Fibroblast of lung (primary cell): ENCODE measurements around the gene FBLL1. TPM values are rescaled to one million over a fixed set of nuclear protein-coding genes. Genes with fewer than 3 reads are reported as not detected.

ENCODE experiments used
- DNase-seq, 2 donors: peaks; one replicate each; pipeline versions ENCODE4 v3.0.0 to v3.0.0-alpha.2; 2010; ENCODE audit warnings: low read depth in 2 of 2
- H2AFZ ChIP-seq: 2 replicates; pipeline ENCODE4 v1.5.1; 2012; ENCODE audit warnings: low read length, control low read depth, inconsistent platforms
- H3K27ac ChIP-seq: 2 replicates; pipeline ENCODE4 v1.5.1; 2011; ENCODE audit warnings: low read length, control low read depth; ENCODE audit not compliant: insufficient read depth
- H3K27me3 ChIP-seq: 2 replicates; pipeline ENCODE4 v1.5.1; 2011; ENCODE audit warnings: mild to moderate bottlenecking, low read length; ENCODE audit not compliant: control insufficient read depth, insufficient read depth
- H3K36me3 ChIP-seq: 2 replicates; pipeline ENCODE4 v1.5.1; 2011; ENCODE audit warnings: low read length; ENCODE audit not compliant: control insufficient read depth, insufficient read depth
- H3K4me1 ChIP-seq: 2 replicates; pipeline ENCODE4 v1.5.1; 2011; ENCODE audit warnings: low read length; ENCODE audit not compliant: control insufficient read depth, insufficient read depth; ENCODE audit errors: extremely low read depth
- H3K4me2 ChIP-seq: 2 replicates; pipeline ENCODE4 v1.5.1; 2011; ENCODE audit warnings: low read length, control low read depth; ENCODE audit not compliant: insufficient read depth; ENCODE audit errors: extremely low read depth
- H3K4me3 ChIP-seq, 4 experiments: fragments of 200-600 bp in 1 of 4; sonication (generic) in 1 of 4; replicated peaks in 1 of 4; 2 replicates each; pipeline ENCODE4 v1.5.1; 2011 to 2016; ENCODE audit warnings: low read length in 4 of 4, low read depth in 3 of 4, mild to moderate bottlenecking in 3 of 4, control low read depth in 2 of 4, inconsistent platforms in 1 of 4, mixed read lengths in 1 of 4; ENCODE audit not compliant: insufficient read depth in 1 of 4; ENCODE audit errors: control extremely low read depth in 1 of 4
- H3K79me2 ChIP-seq: 2 replicates; pipeline ENCODE4 v1.5.1; 2012; ENCODE audit warnings: mild to moderate bottlenecking, low read length, inconsistent platforms; ENCODE audit not compliant: control insufficient read depth, insufficient read depth
- H3K9ac ChIP-seq: 2 replicates; pipeline ENCODE4 v1.5.1; 2011; ENCODE audit warnings: mild to moderate bottlenecking, low read length, control low read depth; ENCODE audit not compliant: insufficient read depth
- H3K9me3 ChIP-seq: 2 replicates; pipeline ENCODE4 v1.5.1; 2012; ENCODE audit warnings: low read depth, low read length; ENCODE audit not compliant: control insufficient read depth, insufficient read depth
- H4K20me1 ChIP-seq: 2 replicates; pipeline ENCODE4 v1.5.1; 2011; ENCODE audit warnings: low read length; ENCODE audit not compliant: control insufficient read depth, insufficient read depth; ENCODE audit errors: extremely low read depth
- CTCF ChIP-seq, 2 donors: IDR thresholded peaks in 1 of 2; conservative IDR thresholded peaks in 1 of 2; 1 replicate in 1 of 2; 2 replicates in 1 of 2; pipeline ENCODE4 v1.5.1; 2011 to 2012; ENCODE audit warnings: low read length in 2 of 2, control low read depth in 1 of 2, inconsistent platforms in 1 of 2, low read depth in 1 of 2, mild to moderate bottlenecking in 1 of 2
- EZH2 ChIP-seq: IDR thresholded peaks from 2 replicates; pipeline ENCODE4 v1.5.1; 2012; ENCODE audit warnings: low read length, control low read depth, mild to moderate bottlenecking; ENCODE audit errors: missing control alignments
- polyA plus RNA-seq, 2 donors: library from polyadenylated mRNA; depleted of rRNA in 1 of 2; stranded (reverse) in 1 of 2; unstranded in 1 of 2; fragments of >200 nt; gene quantifications; 2 replicates each; pipeline ENCODE4 v1.2.1, GENCODE V29; 2011 to 2012; ENCODE audit warnings: missing spikeins in 1 of 2
- total RNA-seq: library from RNA; depleted of rRNA; stranded (reverse); fragments of >200 nt; gene quantifications from 2 replicates; pipeline ENCODE4 v1.2.1, GENCODE V29; 2014

Gene FBLL1
- total and polyA plus RNA-seq, 2 donors (not counting 1 experiment from before 2014, with no cell fraction given): 0.16 to 0.66 TPM

DNA sequence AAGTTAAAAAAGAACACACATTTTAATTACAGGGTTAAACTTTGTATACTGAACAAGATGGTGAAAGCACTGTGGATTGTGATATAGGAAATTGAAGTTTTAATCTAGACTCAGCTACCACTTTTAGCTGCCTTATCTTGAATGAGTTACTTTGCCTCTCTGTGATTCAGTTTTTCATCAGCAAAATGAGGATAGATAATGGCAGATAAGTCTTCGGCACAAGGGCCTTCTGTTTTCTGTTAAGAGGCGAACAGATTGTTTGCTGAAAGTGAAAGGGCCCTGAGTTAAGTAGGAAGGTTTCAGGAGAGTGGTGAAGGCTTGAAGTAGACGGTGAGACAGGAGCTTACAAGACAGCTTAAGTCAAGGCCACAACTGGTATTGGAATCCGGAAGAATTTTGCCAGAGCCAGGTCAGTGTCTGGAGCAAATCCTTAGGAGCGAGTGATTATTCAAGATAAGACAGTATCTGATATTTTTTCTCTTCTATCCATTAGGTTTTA, 35.0 kb upstream of the FBLL1 start:
- Histone ChIP-seq H3K36me3 (peaks cover 16% of the 10 kb centered on the region), H3K4me1 (no peaks in the 10 kb centered on the region), H3K79me2 (peaks cover 6% of the 10 kb centered on the region), H3K9me3 (no peaks in the 10 kb centered on the region), H3K27me3 (no peaks in the 10 kb centered on the region), H3K27ac (no peak overlapping the region), H2AFZ (no peak overlapping the region), H4K20me1 (no peaks in the 10 kb centered on the region), H3K4me2 (no peak overlapping the region), H3K9ac (no peak overlapping the region), H3K4me3 (no peak overlapping the region)
- DNase-seq: no peak
- TF ChIP-seq EZH2 (no peak), CTCF (conservative IDR thresholded peaks at IDR 0.05 in 1 of 2, IDR thresholded peaks at IDR 0.05 in 1 of 2; ENCODE audit: low read depth in 1 of 2, low read length in 2 of 2) (no peak)

DNA sequence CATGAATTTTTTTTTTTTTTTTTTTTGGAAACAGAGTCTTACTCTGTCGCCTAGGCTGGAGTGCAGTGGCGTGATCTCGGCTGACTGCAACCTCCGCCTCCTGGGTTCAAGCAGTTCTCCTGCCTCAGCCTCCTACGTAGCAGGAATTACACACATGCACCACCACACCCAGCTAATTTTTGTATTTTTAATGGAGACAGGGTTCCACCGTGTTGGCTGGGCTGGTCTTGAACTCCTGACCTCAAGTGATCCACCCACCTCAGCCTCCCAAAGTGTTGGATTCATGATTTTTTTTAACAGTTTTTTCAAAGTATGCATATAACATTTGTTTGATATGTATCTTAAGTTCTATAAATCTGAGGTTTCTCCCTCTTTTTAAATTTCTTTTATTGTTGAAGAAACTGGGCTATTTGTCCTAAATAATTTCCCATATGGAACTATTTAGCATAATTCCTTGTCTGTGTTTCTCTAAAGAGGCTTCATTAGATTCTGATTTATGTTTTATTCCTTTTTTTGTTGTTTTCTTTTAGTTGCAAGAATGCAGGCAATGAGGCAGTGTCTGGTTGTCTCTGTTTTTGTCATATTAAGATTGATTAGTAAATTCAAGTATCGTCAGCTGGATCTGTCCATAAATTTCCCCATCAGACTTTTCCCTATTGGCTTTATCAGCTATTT, 26.4 kb upstream of the FBLL1 start:
- H3K27ac ChIP-seq: no peak overlapping the region
- H3K4me2 ChIP-seq: no peak overlapping the region
- no peak overlapping the region for H2AFZ ChIP-seq
- H3K79me2 ChIP-seq: no peaks in the 10 kb centered on the region
- no peaks in the 10 kb centered on the region for H4K20me1 ChIP-seq
- no peaks in the 10 kb centered on the region for H3K36me3 ChIP-seq
- H3K4me3 ChIP-seq: no peak overlapping the region
- DNase-seq: no peak
- no peaks in the 10 kb centered on the region for H3K9me3 ChIP-seq
- H3K4me1 ChIP-seq: no peaks in the 10 kb centered on the region
- H3K9ac ChIP-seq: no peak overlapping the region
- TF ChIP-seq CTCF (conservative IDR thresholded peaks at IDR 0.05 in 1 of 2, IDR thresholded peaks at IDR 0.05 in 1 of 2; ENCODE audit: low read depth in 1 of 2, low read length in 2 of 2) (no peak), EZH2 (no peak)
- H3K27me3 ChIP-seq: no peaks in the 10 kb centered on the region

- Histone ChIP-seq H4K20me1 (no peaks in the 10 kb centered on the region), H2AFZ (no peak overlapping the region), H3K27me3 (no peaks in the 10 kb centered on the region), H3K4me2 (no peak overlapping the region), H3K4me3 (no peak overlapping the region), H3K4me1 (no peaks in the 10 kb centered on the region), H3K79me2 (no peaks in the 10 kb centered on the region), H3K9ac (no peak overlapping the region), H3K27ac (no peak overlapping the region), H3K9me3 (no peaks in the 10 kb centered on the region), H3K36me3 (peaks cover 8% of the 10 kb centered on the region)
- DNase-seq: no peak
- TF ChIP-seq CTCF (conservative IDR thresholded peaks at IDR 0.05 in 1 of 2, IDR thresholded peaks at IDR 0.05 in 1 of 2; ENCODE audit: low read depth in 1 of 2, low read length in 2 of 2): no peak
- TF ChIP-seq EZH2: no peak
These were observed 15.2 kb upstream of the FBLL1 start for GRCh38 chr5:168513861-168514428.
